ENCODE data around the gene SERPINB4.
A peak's percentile ranks its signal among the peaks of the same experiment; 100 is the strongest.

The SERPINB4 gene

GRCh38 chr18:63626431-63626830 is 17.6 kb downstream of the SERPINB4 start:
- DNase-seq = no peak

GRCh38 chr18:63624863-63625262 is 19.2 kb downstream of the SERPINB4 start:
- no peak for DNase-seq

- no peak for DNase-seq
These were observed 24.4 kb downstream of the SERPINB4 start for GRCh38 chr18:63619661-63620060.

DNA sequence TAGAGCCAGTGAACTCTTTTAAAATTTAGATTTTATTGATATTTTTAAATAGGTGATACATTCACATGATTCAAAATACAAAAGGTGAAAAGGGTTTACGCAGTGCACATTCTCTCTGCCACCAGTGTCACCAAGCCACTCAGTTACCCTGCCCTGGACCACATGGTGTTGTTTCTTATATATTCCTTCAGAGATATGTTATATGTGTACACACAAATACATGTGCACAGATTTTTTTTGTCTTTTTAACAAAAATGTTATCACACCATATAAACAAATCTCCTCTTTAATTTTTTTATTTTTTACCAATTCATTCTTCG is 26.2 kb downstream of the SERPINB4 start:
- no peak for DNase-seq

DNA sequence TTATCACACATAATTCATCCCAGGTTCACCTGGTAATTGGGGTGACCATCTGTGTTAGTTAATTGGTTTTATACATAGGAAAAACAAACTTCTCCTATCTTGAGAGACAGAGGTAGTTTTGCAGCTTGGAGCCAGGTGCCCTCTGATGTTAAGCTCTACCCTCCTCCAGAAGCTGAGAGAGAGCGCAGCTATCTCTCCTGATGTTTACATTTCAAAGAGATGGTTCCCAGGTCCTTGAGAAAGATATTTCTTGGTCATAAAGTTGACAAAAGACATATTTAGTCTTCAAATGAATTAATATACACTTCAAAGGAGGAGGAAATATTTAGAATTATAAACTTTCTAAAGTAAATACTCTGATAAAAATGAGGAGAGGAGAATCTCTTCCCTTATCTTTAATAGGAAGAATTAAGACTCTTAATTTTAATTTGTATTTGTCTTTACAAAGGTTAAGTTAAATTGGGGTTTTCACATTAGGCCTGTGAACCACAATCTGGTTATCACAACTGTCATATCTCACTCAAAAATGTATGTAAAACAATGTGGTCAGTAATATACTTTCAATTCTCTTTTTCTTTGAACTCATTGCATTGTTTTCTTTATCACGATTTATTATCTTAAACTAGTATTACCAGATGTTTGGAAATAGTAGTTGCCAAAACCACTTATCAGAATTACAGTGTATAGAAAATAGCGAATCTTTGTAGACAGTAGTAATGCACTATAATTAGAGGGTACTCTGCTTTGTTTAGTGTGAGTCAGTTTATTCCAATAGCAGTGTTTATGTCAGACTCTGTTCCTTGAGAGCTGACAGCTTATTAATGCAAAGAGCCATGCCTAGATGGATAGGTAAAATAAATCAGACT is 26.8 kb downstream of the SERPINB4 start:
- peak in 1 of 2 experiments; percentile 12 for DNase-seq

- no peak for DNase-seq
These were observed 30.6 kb downstream of the SERPINB4 start for GRCh38 chr18:63613420-63613819.

GRCh38 chr18:63606526-63606925 is 37.5 kb downstream of the SERPINB4 start:
- DNase-seq = no peak

DNA sequence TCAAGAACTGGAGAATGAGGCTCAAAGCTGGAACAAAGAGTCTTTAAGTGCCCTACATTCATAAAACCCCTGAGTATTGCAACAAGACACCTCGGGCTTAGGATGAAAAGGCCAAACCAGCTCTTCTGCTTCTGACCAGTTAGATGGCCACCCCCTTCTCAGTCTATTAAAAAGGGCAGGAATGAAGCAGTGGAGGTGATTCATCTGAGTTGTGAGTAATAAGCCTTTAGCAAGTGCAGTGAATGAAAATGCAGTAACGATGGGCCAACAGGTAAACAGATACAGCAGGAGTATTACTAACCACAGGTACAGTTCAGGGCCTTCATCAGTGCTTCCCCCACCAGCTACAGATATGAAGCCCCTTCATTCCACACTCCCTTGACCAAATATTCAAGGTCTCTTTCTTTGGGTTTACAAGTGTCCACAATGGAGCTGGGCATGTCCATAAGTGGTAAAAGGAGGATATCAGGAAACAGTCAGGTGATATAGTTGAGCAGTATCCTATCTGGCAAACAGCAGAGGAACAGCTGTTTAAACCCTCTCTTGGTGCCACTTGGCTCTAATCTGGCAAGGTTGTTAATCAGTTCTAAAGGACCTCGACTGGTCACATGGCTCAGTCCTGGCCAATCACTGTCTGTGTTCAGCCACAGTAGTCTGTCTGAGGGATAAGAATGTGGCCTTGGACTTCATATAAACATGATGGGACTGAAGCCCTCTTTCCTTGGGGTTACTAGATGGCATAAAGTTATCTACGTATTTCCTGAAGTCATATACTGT is 39.1 kb downstream of the SERPINB4 start:
- peak; percentile 9 to 10 for DNase-seq

DNA sequence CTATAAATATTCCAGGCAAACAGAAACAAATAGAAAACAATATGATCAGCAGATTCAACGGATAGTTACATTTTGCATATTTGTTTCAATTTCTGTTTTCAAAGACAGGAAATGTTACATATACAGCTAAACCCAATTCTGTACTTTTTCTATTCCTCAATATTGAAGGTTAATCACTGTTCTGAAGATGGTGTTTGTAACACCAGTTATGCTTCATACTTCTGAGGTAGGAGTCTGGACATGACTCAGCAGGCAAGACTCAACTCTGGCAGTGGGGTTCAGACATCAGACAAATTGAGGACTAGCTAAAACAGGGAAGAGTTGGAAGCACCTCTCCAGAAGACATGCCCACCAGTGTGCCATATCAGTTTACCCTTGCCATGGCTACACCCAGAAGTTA is 40.3 kb downstream of the SERPINB4 start:
- no peak for DNase-seq

- DNase-seq = no peak
These were observed 40.7 kb downstream of the SERPINB4 start for GRCh38 chr18:63603355-63603754.

GRCh38 chr18:63596964-63597363 is 47.1 kb downstream of the SERPINB4 start:
- DNase-seq = no peak

- DNase-seq = no peak
These were observed 51.6 kb downstream of the SERPINB4 start for GRCh38 chr18:63592471-63592870.

DNA sequence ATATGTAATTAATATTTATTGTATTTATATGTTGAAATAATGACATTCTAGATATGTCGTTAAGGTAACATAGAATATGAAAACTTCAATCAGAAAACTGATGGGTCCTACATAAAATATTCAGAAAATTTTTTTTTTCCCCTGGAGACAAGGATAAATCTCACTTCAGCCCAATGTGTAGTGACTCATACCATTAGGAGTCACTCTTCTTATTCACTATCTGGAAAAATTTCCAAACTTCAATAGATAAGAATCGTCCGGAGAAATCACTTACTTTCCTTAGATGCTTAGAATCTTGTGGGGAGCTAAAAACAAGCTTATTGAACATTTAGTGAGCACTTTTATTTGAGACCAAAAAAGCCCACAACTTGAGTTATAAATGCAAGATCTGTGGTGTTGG is 52.3 kb downstream of the SERPINB4 start:
- no peak for DNase-seq

GRCh38 chr18:63590966-63591695 is 52.9 kb downstream of the SERPINB4 start:
- no peak for DNase-seq

DNA sequence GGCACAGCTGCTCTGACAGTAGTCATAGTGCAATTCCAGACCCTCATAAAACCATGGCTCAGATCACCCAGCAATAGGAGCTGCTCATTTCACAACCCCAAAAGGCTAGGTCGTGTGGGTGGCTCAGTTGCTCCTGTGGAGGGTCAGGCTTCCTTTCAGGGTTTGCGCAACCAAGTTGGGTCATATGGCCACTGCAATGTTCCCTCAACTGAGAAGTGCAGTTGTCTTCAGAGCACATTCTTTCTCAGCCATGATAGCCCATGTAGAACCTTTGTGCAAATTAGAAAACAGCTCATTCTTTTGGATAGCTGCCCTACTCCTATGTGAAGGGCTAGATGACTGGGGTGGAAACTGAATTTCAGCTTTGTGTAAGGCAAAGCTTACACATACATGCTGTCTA is 53.7 kb downstream of the SERPINB4 start:
- no peak for DNase-seq

DNA sequence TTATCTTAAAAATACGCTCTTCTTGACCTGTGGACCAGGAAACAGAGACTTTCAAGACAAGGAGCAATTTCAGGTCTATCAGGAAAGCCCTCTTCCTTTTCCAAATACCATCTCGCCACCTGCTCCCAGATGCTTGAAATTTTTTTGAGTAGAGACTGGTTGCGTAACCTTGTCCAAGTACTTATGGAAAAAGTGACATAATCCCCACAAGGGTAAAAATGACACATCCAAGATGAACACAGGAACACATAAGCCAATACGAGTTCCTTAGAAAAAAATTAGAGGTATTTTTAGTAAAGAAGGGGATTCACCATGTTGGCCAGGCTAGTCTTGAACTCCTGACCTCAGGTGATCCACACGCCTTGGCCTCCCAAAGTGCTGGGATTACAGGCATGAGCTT is 55.1 kb downstream of the SERPINB4 start:
- DNase-seq = no peak

Data from SHP77 (cell line).